ENCODE results near the gene GLYAT.

The GLYAT gene

DNA sequence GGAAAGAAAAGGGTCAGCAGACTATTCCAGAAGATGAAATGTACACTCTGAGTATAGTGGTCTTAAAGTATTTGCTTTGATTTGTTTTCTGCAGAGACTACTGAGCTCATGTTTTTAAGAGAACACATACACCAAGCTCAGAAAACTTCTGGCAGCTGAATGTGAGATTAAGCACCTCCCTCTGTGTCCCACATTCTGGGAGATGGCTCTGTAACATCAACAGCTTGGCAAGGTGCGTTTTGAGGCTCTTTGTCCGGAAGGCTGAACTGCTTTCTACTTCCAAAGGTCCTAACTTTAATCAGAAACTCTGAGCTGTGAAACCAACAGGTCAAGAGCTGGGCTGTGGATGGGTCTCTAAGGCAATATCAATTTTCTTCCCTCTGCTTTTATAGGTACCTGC lies 36.4 kb upstream of the GLYAT start:
- H3K23ac ChIP-seq (ENCODE audit: low read length) = no peak overlapping the region
- H3K9me3 ChIP-seq (ENCODE audit: insufficient read depth, low read depth, low read length) = peaks cover 5% of the 10 kb centered on the region
- no peak overlapping the region for H3K14ac ChIP-seq (ENCODE audit: low read length)
- no peaks in the 10 kb centered on the region for H3K36me3 ChIP-seq (ENCODE audit: control insufficient read depth in 1 of 2, insufficient read depth in 2 of 2, low read length in 2 of 2)
- no peak overlapping the region for H2AFZ ChIP-seq (ENCODE audit: insufficient read depth, low read length, poor library complexity)
- H2BK5ac ChIP-seq (ENCODE audit: low read depth, low read length, poor library complexity) = no peak overlapping the region
- H4K91ac ChIP-seq (ENCODE audit: low read depth, low read length) = no peak overlapping the region
- no peak overlapping the region for H4K8ac ChIP-seq (ENCODE audit: low read depth, low read length)
- H3K4me1 ChIP-seq (ENCODE audit: control insufficient read depth in 1 of 2, insufficient read depth in 2 of 2, low read length in 2 of 2) = no peaks in the 10 kb centered on the region
- H3K27me3 ChIP-seq (ENCODE audit: insufficient read depth, low read length) = no peaks in the 10 kb centered on the region
- WGBS (ENCODE audit: extremely low coverage, insufficient coverage, insufficient read length) = no CpG with 5 or more reads among the region's 2 CpGs
- H4K12ac ChIP-seq (ENCODE audit: low read depth, low read length) = no peak overlapping the region
- no peak overlapping the region for H3K27ac ChIP-seq (ENCODE audit: low read depth, low read length)
- no peak overlapping the region for H3K9ac ChIP-seq (ENCODE audit: low read length)
- H3K79me2 ChIP-seq (ENCODE audit: control insufficient read depth, insufficient read depth, low read length, poor library complexity) = no peaks in the 10 kb centered on the region
- no peak overlapping the region for H2BK120ac ChIP-seq (ENCODE audit: insufficient read depth, low read length, poor library complexity)
- no peak overlapping the region for H3K4me2 ChIP-seq (ENCODE audit: low read length)
- H3K79me1 ChIP-seq (ENCODE audit: low read length) = peaks cover 2% of the 10 kb centered on the region
- no peak overlapping the region for H2AK5ac ChIP-seq (ENCODE audit: low read length)
- DNase-seq = no peak
- H3K4ac ChIP-seq (ENCODE audit: low read depth, low read length) = no peak overlapping the region
- H3K4me3 ChIP-seq (ENCODE audit: low read depth, low read length) = no peak overlapping the region
- no peak overlapping the region for H3K18ac ChIP-seq (ENCODE audit: low read length)
- H2BK12ac ChIP-seq (ENCODE audit: low read length) = no peak overlapping the region

GRCh38 chr11:58765078-58765477 lies 33.3 kb upstream of the GLYAT start:
- Histone ChIP-seq H3K18ac (ENCODE audit: low read length) (no peak overlapping the region), H3K4me2 (ENCODE audit: low read length) (no peak overlapping the region), H2BK120ac (ENCODE audit: insufficient read depth, low read length, poor library complexity) (no peak overlapping the region), H3K9me3 (ENCODE audit: insufficient read depth, low read depth, low read length) (peaks cover 2% of the 10 kb centered on the region), H3K9ac (ENCODE audit: low read length) (no peak overlapping the region), H3K79me2 (ENCODE audit: control insufficient read depth, insufficient read depth, low read length, poor library complexity) (no peaks in the 10 kb centered on the region), H3K79me1 (ENCODE audit: low read length) (no peaks in the 10 kb centered on the region), H4K91ac (ENCODE audit: low read depth, low read length) (no peak overlapping the region), H2AK5ac (ENCODE audit: low read length) (no peak overlapping the region), H3K23ac (ENCODE audit: low read length) (no peak overlapping the region), H3K27ac (ENCODE audit: low read depth, low read length) (no peak overlapping the region), H4K8ac (ENCODE audit: low read depth, low read length) (no peak overlapping the region), H3K4me3 (ENCODE audit: low read depth, low read length) (no peak overlapping the region), H2BK12ac (ENCODE audit: low read length) (no peak overlapping the region), H4K12ac (ENCODE audit: low read depth, low read length) (no peak overlapping the region), H3K36me3 (ENCODE audit: control insufficient read depth in 1 of 2, insufficient read depth in 2 of 2, low read length in 2 of 2) (no peaks in the 10 kb centered on the region), H3K4me1 (ENCODE audit: control insufficient read depth in 1 of 2, insufficient read depth in 2 of 2, low read length in 2 of 2) (no peaks in the 10 kb centered on the region), H3K4ac (ENCODE audit: low read depth, low read length) (no peak overlapping the region), H3K14ac (ENCODE audit: low read length) (no peak overlapping the region), H2AFZ (ENCODE audit: insufficient read depth, low read length, poor library complexity) (no peak overlapping the region), H2BK5ac (ENCODE audit: low read depth, low read length, poor library complexity) (no peak overlapping the region), H3K27me3 (ENCODE audit: insufficient read depth, low read length) (no peaks in the 10 kb centered on the region)
- no peak for DNase-seq
- no CpG with 5 or more reads among the region's 1 CpG for WGBS (ENCODE audit: extremely low coverage, insufficient coverage, insufficient read length)

DNA sequence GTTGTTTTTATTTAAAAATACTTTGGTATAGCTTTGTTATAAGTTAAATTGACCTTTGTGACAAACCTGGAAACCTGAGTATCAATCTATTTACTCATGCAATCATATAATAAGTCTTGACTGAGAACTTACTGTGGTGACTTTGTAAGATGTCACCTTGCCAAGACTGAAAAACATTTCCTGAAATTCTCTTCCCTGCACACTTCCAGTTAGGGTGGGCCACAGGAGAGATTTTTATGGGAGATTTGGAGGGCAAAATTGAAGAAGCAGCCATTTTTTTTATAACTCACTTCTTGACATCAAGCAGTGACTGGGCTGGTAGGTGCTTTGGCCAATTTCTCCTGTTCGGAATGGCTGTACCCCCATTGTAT lies 31.4 kb upstream of the GLYAT start:
- Histone ChIP-seq H3K4ac (ENCODE audit: low read depth, low read length) (no peak overlapping the region), H3K23ac (ENCODE audit: low read length) (no peak overlapping the region)
- no CpG with 5 or more reads among the region's 1 CpG for WGBS (ENCODE audit: extremely low coverage, insufficient coverage, insufficient read length)

DNA sequence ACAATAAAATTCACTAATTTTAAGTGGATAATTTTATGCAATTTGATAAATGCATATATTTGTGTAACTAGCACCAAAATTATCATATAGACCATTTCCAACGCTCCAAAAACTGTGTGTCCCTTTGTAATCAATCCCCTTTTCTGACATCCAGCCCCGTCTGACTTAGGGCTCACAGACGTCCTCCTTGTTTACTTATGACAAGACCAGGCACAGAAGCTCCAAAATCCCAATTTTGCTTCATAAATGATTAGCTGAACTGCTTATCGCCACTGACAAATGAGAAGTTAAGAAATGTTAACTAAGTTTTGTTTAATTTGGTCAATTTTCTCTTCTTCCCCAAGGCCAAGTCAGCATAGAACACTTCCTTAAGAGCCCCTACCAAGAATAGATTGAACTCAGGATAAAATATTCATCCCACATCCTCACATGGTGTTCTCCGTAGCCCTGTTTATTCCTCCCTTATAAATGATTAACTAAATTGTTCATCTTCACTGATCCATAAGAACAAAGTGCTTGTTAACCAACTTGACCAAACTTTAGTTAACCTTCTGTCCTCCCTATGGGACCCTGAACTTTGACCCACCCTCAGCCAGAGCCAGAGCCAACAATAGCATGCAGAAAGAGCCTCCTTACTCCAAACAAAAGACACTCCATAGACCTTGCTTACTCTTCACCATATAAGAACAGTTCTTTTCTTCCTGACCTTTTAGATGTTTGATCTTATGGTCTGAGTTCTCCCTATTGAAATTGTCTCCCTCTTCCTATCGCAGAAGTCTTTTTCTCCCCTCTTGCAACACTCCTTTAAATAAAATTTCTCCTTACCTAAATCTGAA lies 30.8 kb upstream of the GLYAT start:
- Histone ChIP-seq H3K4me1 (ENCODE audit: control insufficient read depth in 1 of 2, insufficient read depth in 2 of 2, low read length in 2 of 2) (no peaks in the 10 kb centered on the region), H3K27ac (ENCODE audit: low read depth, low read length) (no peak overlapping the region)
- WGBS (ENCODE audit: extremely low coverage, insufficient coverage, insufficient read length) = 100% methylated on average over 1 of the region's 6 CpGs

More for the DNA sequence above, 31.4 kb upstream of the GLYAT start:
- no peak overlapping the region for H3K18ac ChIP-seq (ENCODE audit: low read length)
- H3K9ac ChIP-seq (ENCODE audit: low read length) = no peak overlapping the region
- H3K4me3 ChIP-seq (ENCODE audit: low read depth, low read length) = no peak overlapping the region
- no peak for DNase-seq
- no peak overlapping the region for H2BK120ac ChIP-seq (ENCODE audit: insufficient read depth, low read length, poor library complexity)
- H4K12ac ChIP-seq (ENCODE audit: low read depth, low read length) = no peak overlapping the region
- no peak overlapping the region for H2BK5ac ChIP-seq (ENCODE audit: low read depth, low read length, poor library complexity)
- H2AK5ac ChIP-seq (ENCODE audit: low read length) = no peak overlapping the region
- no peak overlapping the region for H4K91ac ChIP-seq (ENCODE audit: low read depth, low read length)
- no peaks in the 10 kb centered on the region for H3K79me1 ChIP-seq (ENCODE audit: low read length)
- H4K8ac ChIP-seq (ENCODE audit: low read depth, low read length) = no peak overlapping the region
- no peak overlapping the region for H2AFZ ChIP-seq (ENCODE audit: insufficient read depth, low read length, poor library complexity)
- no peak overlapping the region for H3K27ac ChIP-seq (ENCODE audit: low read depth, low read length)
- no peak overlapping the region for H2BK12ac ChIP-seq (ENCODE audit: low read length)
- no peaks in the 10 kb centered on the region for H3K4me1 ChIP-seq (ENCODE audit: control insufficient read depth in 1 of 2, insufficient read depth in 2 of 2, low read length in 2 of 2)
- H3K79me2 ChIP-seq (ENCODE audit: control insufficient read depth, insufficient read depth, low read length, poor library complexity) = no peaks in the 10 kb centered on the region
- no peaks in the 10 kb centered on the region for H3K36me3 ChIP-seq (ENCODE audit: control insufficient read depth in 1 of 2, insufficient read depth in 2 of 2, low read length in 2 of 2)
- H3K14ac ChIP-seq (ENCODE audit: low read length) = no peak overlapping the region
- H3K4me2 ChIP-seq (ENCODE audit: low read length) = no peak overlapping the region
- peaks cover under 1% of the 10 kb centered on the region for H3K9me3 ChIP-seq (ENCODE audit: insufficient read depth, low read depth, low read length)
- no peaks in the 10 kb centered on the region for H3K27me3 ChIP-seq (ENCODE audit: insufficient read depth, low read length)

More for the DNA sequence above, 30.8 kb upstream of the GLYAT start:
- no peak for DNase-seq
- Histone ChIP-seq H3K18ac (ENCODE audit: low read length) (no peak overlapping the region), H2AK5ac (ENCODE audit: low read length) (no peak overlapping the region), H4K12ac (ENCODE audit: low read depth, low read length) (no peak overlapping the region), H2AFZ (ENCODE audit: insufficient read depth, low read length, poor library complexity) (no peak overlapping the region), H3K36me3 (ENCODE audit: control insufficient read depth in 1 of 2, insufficient read depth in 2 of 2, low read length in 2 of 2) (no peaks in the 10 kb centered on the region), H3K4me3 (ENCODE audit: low read depth, low read length) (no peak overlapping the region), H2BK120ac (ENCODE audit: insufficient read depth, low read length, poor library complexity) (no peak overlapping the region), H3K79me1 (ENCODE audit: low read length) (no peaks in the 10 kb centered on the region), H3K9me3 (ENCODE audit: insufficient read depth, low read depth, low read length) (no peaks in the 10 kb centered on the region), H3K23ac (ENCODE audit: low read length) (no peak overlapping the region), H3K79me2 (ENCODE audit: control insufficient read depth, insufficient read depth, low read length, poor library complexity) (no peaks in the 10 kb centered on the region), H2BK5ac (ENCODE audit: low read depth, low read length, poor library complexity) (no peak overlapping the region), H3K14ac (ENCODE audit: low read length) (no peak overlapping the region), H3K9ac (ENCODE audit: low read length) (no peak overlapping the region), H3K4ac (ENCODE audit: low read depth, low read length) (no peak overlapping the region), H4K8ac (ENCODE audit: low read depth, low read length) (no peak overlapping the region), H2BK12ac (ENCODE audit: low read length) (no peak overlapping the region), H3K4me2 (ENCODE audit: low read length) (no peak overlapping the region), H3K27me3 (ENCODE audit: insufficient read depth, low read length) (no peaks in the 10 kb centered on the region), H4K91ac (ENCODE audit: low read depth, low read length) (no peak overlapping the region)
